ENCODE measurements around the gene DAPK1.

DAPK1 gene

DNA sequence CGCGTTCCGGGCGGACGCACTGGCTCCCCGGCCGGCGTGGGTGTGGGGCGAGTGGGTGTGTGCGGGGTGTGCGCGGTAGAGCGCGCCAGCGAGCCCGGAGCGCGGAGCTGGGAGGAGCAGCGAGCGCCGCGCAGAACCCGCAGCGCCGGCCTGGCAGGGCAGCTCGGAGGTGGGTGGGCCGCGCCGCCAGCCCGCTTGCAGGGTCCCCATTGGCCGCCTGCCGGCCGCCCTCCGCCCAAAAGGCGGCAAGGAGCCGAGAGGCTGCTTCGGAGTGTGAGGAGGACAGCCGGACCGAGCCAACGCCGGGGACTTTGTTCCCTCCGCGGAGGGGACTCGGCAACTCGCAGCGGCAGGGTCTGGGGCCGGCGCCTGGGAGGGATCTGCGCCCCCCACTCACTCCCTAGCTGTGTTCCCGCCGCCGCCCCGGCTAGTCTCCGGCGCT, at the start of gene DAPK1:
Gene DAPK1, plus strand, starts transcription at position 264 of the 442 bp plus-strand sequence. CDS start 1,211 bp downstream, outside the sequence.
- Histone ChIP-seq H3K9ac (ENCODE audit: low read length in 5 of 5) (peak within 1 kb of the TSS in 4 of 5 donors; percentile 68 to 84 (median 80)), H3K4me1 (ENCODE audit: control insufficient read depth in 5 of 5, insufficient read depth in 5 of 5, low read length in 5 of 5) (peaks cover 5 to 43% (median 37%) of the 10 kb centered on the region in 5 donors), H3K4me3 (ENCODE audit: low read depth in 1 of 5, low read length in 5 of 5) (peak within 1 kb of the TSS; percentile 77 to 88 (median 86)), H3K27ac (ENCODE audit: low read depth, low read length) (peak within 1 kb of the TSS; percentile 46), H3K27me3 (ENCODE audit: control insufficient read depth in 5 of 5, insufficient read depth in 4 of 5, low read length in 5 of 5) (peaks cover 0 to 2% (median 0%) of the 10 kb centered on the region in 5 donors), H3K36me3 (ENCODE audit: control insufficient read depth in 5 of 5, insufficient read depth in 5 of 5, low read length in 5 of 5) (no peaks in the 10 kb centered on the region), H3K9me3 (ENCODE audit: control insufficient read depth in 5 of 5, low read length in 5 of 5) (no peaks in the 10 kb centered on the region)

GRCh38 chr9:87451149-87451548, 46.5 kb upstream of the DAPK1 start:
- no peaks in the 10 kb centered on the region for H3K27me3 ChIP-seq (ENCODE audit: control insufficient read depth in 5 of 5, insufficient read depth in 4 of 5, low read length in 5 of 5)

GRCh38 chr9:87455407-87455806, 42.3 kb upstream of the DAPK1 start:
- Histone ChIP-seq H3K9ac (ENCODE audit: low read length in 5 of 5) (no peak overlapping the region), H3K27ac (ENCODE audit: low read depth, low read length) (no peak overlapping the region), H3K4me3 (ENCODE audit: low read depth in 1 of 5, low read length in 5 of 5) (no peak overlapping the region), H3K4me1 (ENCODE audit: control insufficient read depth in 5 of 5, insufficient read depth in 5 of 5, low read length in 5 of 5) (no peaks in the 10 kb centered on the region), H3K9me3 (ENCODE audit: control insufficient read depth in 5 of 5, low read length in 5 of 5) (peaks cover 2 to 8% (median 3%) of the 10 kb centered on the region in 5 donors), H3K36me3 (ENCODE audit: control insufficient read depth in 5 of 5, insufficient read depth in 5 of 5, low read length in 5 of 5) (no peaks in the 10 kb centered on the region), H3K27me3 (ENCODE audit: control insufficient read depth in 5 of 5, insufficient read depth in 4 of 5, low read length in 5 of 5) (no peaks in the 10 kb centered on the region)

More at GRCh38 chr9:87451149-87451548, 46.5 kb upstream of the DAPK1 start:
- H3K4me1 ChIP-seq (ENCODE audit: control insufficient read depth in 5 of 5, insufficient read depth in 5 of 5, low read length in 5 of 5) = no peaks in the 10 kb centered on the region
- no peaks in the 10 kb centered on the region for H3K36me3 ChIP-seq (ENCODE audit: control insufficient read depth in 5 of 5, insufficient read depth in 5 of 5, low read length in 5 of 5)
- no peak overlapping the region for H3K9ac ChIP-seq (ENCODE audit: low read length in 5 of 5)
- no peak overlapping the region for H3K4me3 ChIP-seq (ENCODE audit: low read depth in 1 of 5, low read length in 5 of 5)
- no peak overlapping the region for H3K27ac ChIP-seq (ENCODE audit: low read depth, low read length)
- H3K9me3 ChIP-seq (ENCODE audit: control insufficient read depth in 5 of 5, low read length in 5 of 5) = peaks cover 2 to 8% (median 3%) of the 10 kb centered on the region in 5 donors

DNA sequence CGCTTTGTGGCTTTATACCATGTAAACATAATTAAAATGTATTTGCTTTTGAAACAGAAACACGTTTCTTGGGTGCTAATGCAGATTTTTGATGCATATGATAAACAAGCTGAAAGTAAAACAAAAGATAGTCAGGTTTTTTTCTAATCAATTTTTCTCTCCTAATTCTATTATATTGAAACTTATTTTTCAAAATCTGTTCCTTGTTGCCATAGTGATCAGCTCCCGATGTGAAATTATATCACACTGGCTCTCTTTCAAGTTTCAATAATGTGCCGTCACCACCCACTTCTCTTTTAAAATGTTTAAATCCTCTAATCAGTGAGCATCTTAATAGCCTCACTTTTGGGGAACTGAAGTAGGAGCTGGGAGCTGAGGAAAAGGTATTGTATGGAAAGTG, 36.4 kb upstream of the DAPK1 start:
- Histone ChIP-seq H3K27me3 (ENCODE audit: control insufficient read depth in 5 of 5, insufficient read depth in 4 of 5, low read length in 5 of 5) (no peaks in the 10 kb centered on the region), H3K9ac (ENCODE audit: low read length in 5 of 5) (no peak overlapping the region), H3K36me3 (ENCODE audit: control insufficient read depth in 5 of 5, insufficient read depth in 5 of 5, low read length in 5 of 5) (no peaks in the 10 kb centered on the region), H3K27ac (ENCODE audit: low read depth, low read length) (no peak overlapping the region), H3K4me3 (ENCODE audit: low read depth in 1 of 5, low read length in 5 of 5) (no peak overlapping the region), H3K9me3 (ENCODE audit: control insufficient read depth in 5 of 5, low read length in 5 of 5) (no peaks in the 10 kb centered on the region), H3K4me1 (ENCODE audit: control insufficient read depth in 5 of 5, insufficient read depth in 5 of 5, low read length in 5 of 5) (peaks cover 0 to 17% (median 7%) of the 10 kb centered on the region in 5 donors)

DNA sequence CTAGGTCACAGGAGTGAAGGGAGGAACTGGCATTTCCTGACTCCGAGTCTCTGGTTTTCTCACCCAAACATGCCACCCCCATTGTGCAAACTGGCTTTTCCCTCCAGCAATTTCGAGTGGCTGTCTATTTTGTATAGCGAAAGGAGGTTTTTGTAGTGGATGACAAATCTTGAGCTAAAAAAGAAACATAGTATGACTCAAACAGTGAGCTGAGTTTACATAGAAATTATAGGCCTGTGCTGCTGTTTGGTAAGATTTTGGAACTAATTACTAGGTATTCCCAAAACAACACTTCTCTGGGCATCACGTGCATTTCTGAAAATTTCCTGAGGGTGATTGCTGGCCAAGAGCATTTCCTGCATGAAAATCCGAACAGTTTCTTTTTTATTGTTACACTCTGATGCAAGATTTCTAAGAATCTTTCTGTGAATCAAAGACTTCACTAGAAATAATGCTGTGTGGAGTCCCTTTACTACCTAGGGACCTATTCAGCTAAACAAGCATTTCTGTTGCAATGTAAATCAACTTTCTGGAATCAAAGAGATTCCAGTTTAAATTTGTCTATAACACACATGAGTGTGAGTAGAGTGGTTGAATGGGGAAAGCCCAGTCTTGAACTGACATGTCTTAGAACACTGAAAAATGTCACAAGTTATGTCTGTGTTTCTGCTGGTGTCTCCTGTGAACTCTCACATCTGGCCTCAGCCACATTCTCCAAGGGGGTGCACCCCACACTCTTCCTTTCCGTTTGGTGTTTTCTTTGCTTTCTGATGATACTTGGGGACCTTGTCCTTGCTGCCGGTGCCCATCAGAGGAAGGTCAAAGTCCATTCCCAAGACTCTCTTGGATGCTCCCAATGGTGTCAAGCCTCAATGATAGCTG, 33.3 kb upstream of the DAPK1 start:
- Histone ChIP-seq H3K36me3 (ENCODE audit: control insufficient read depth in 5 of 5, insufficient read depth in 5 of 5, low read length in 5 of 5) (no peaks in the 10 kb centered on the region), H3K27me3 (ENCODE audit: control insufficient read depth in 5 of 5, insufficient read depth in 4 of 5, low read length in 5 of 5) (no peaks in the 10 kb centered on the region), H3K4me1 (ENCODE audit: control insufficient read depth in 5 of 5, insufficient read depth in 5 of 5, low read length in 5 of 5) (peaks cover 0 to 17% (median 7%) of the 10 kb centered on the region in 5 donors), H3K9ac (ENCODE audit: low read length in 5 of 5) (no peak overlapping the region), H3K9me3 (ENCODE audit: control insufficient read depth in 5 of 5, low read length in 5 of 5) (no peaks in the 10 kb centered on the region), H3K27ac (ENCODE audit: low read depth, low read length) (no peak overlapping the region), H3K4me3 (ENCODE audit: low read depth in 1 of 5, low read length in 5 of 5) (peak overlapping the region in 1 of 5 donors; percentile 3)

- no peak overlapping the region for H3K9ac ChIP-seq (ENCODE audit: low read length in 5 of 5)
- no peaks in the 10 kb centered on the region for H3K9me3 ChIP-seq (ENCODE audit: control insufficient read depth in 5 of 5, low read length in 5 of 5)
- no peak overlapping the region for H3K27ac ChIP-seq (ENCODE audit: low read depth, low read length)
- H3K4me1 ChIP-seq (ENCODE audit: control insufficient read depth in 5 of 5, insufficient read depth in 5 of 5, low read length in 5 of 5) = peaks cover 0 to 17% (median 7%) of the 10 kb centered on the region in 5 donors
- no peaks in the 10 kb centered on the region for H3K27me3 ChIP-seq (ENCODE audit: control insufficient read depth in 5 of 5, insufficient read depth in 4 of 5, low read length in 5 of 5)
- no peak overlapping the region for H3K4me3 ChIP-seq (ENCODE audit: low read depth in 1 of 5, low read length in 5 of 5)
- no peaks in the 10 kb centered on the region for H3K36me3 ChIP-seq (ENCODE audit: control insufficient read depth in 5 of 5, insufficient read depth in 5 of 5, low read length in 5 of 5)
These were observed 32.7 kb upstream of the DAPK1 start for GRCh38 chr9:87464992-87465378.

DNA sequence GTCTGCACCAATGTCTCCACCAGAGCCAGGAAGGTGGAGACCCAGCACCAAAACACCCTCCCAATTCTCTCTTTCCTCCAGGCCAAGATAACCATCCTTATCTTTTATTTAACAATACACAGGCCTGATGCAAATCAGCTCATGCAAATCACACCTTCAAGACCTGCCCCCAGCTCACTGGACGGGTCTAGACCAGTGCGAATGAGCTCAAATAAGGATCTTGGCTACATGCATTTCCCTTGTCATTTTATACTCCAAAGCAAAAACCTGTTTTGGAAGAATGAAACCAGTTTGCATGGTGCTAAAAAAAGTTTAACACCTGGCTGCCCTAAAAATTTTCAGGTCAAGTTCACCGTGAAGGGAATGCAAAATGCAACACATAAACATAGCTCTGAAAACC, 31.9 kb upstream of the DAPK1 start:
- no peaks in the 10 kb centered on the region for H3K36me3 ChIP-seq (ENCODE audit: control insufficient read depth in 5 of 5, insufficient read depth in 5 of 5, low read length in 5 of 5)
- peaks cover 0 to 17% (median 7%) of the 10 kb centered on the region in 5 donors for H3K4me1 ChIP-seq (ENCODE audit: control insufficient read depth in 5 of 5, insufficient read depth in 5 of 5, low read length in 5 of 5)
- no peak overlapping the region for H3K9ac ChIP-seq (ENCODE audit: low read length in 5 of 5)
- H3K27me3 ChIP-seq (ENCODE audit: control insufficient read depth in 5 of 5, insufficient read depth in 4 of 5, low read length in 5 of 5) = no peaks in the 10 kb centered on the region
- no peaks in the 10 kb centered on the region for H3K9me3 ChIP-seq (ENCODE audit: control insufficient read depth in 5 of 5, low read length in 5 of 5)
- no peak overlapping the region for H3K4me3 ChIP-seq (ENCODE audit: low read depth in 1 of 5, low read length in 5 of 5)
- H3K27ac ChIP-seq (ENCODE audit: low read depth, low read length) = no peak overlapping the region

DNA sequence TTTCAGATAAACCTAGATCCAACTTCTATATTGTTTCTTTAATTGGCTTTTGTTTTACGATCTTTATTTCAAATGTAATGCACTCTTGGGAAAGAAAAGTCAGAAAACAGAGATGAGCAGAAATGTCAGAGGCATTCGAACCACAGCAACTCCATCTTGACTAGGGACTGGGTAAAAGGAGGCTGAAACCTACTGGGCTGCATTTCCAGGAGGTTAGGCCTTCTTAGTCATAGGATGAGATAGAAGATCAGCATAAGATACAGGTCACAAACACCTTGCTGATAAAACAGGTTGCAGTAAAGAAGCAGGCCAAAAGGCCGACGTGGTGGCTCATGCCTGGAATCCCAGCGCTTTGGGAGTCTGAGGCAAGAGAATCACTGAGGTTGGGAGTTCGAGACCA, 30.5 kb upstream of the DAPK1 start:
- no peak overlapping the region for H3K4me3 ChIP-seq (ENCODE audit: low read depth in 1 of 5, low read length in 5 of 5)
- no peaks in the 10 kb centered on the region for H3K27me3 ChIP-seq (ENCODE audit: control insufficient read depth in 5 of 5, insufficient read depth in 4 of 5, low read length in 5 of 5)
- no peaks in the 10 kb centered on the region for H3K9me3 ChIP-seq (ENCODE audit: control insufficient read depth in 5 of 5, low read length in 5 of 5)
- peaks cover 0 to 17% (median 7%) of the 10 kb centered on the region in 5 donors for H3K4me1 ChIP-seq (ENCODE audit: control insufficient read depth in 5 of 5, insufficient read depth in 5 of 5, low read length in 5 of 5)
- no peaks in the 10 kb centered on the region for H3K36me3 ChIP-seq (ENCODE audit: control insufficient read depth in 5 of 5, insufficient read depth in 5 of 5, low read length in 5 of 5)
- no peak overlapping the region for H3K27ac ChIP-seq (ENCODE audit: low read depth, low read length)
- H3K9ac ChIP-seq (ENCODE audit: low read length in 5 of 5) = no peak overlapping the region

GRCh38 chr9:87469793-87470465, 27.7 kb upstream of the DAPK1 start:
- Histone ChIP-seq H3K36me3 (ENCODE audit: control insufficient read depth in 5 of 5, insufficient read depth in 5 of 5, low read length in 5 of 5) (no peaks in the 10 kb centered on the region), H3K9ac (ENCODE audit: low read length in 5 of 5) (no peak overlapping the region), H3K4me3 (ENCODE audit: low read depth in 1 of 5, low read length in 5 of 5) (no peak overlapping the region), H3K27me3 (ENCODE audit: control insufficient read depth in 5 of 5, insufficient read depth in 4 of 5, low read length in 5 of 5) (no peaks in the 10 kb centered on the region), H3K27ac (ENCODE audit: low read depth, low read length) (no peak overlapping the region), H3K9me3 (ENCODE audit: control insufficient read depth in 5 of 5, low read length in 5 of 5) (no peaks in the 10 kb centered on the region), H3K4me1 (ENCODE audit: control insufficient read depth in 5 of 5, insufficient read depth in 5 of 5, low read length in 5 of 5) (peaks cover 0 to under 1% (median 0%) of the 10 kb centered on the region in 5 donors)

DNA sequence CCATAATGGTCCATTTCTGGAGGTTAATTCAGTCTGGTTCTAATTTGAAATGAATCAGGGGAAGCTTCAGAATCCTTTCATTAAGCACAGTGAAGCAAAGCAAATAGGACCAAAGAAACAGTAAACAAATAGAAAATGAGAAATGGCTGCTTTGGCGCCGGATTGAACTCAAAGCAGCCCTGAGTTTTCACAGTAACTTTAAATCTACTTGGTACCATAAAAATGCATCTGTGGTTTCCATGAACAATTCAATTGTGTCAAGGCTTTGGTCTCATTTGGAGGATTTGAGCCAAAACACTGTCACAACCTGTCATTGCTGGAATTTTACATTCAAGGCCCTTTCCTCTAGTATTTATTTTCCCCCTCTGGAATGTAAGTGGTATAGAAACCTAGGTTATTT, 25.9 kb upstream of the DAPK1 start:
- Histone ChIP-seq H3K27ac (ENCODE audit: low read depth, low read length) (no peak overlapping the region), H3K27me3 (ENCODE audit: control insufficient read depth in 5 of 5, insufficient read depth in 4 of 5, low read length in 5 of 5) (no peaks in the 10 kb centered on the region), H3K9ac (ENCODE audit: low read length in 5 of 5) (no peak overlapping the region), H3K4me3 (ENCODE audit: low read depth in 1 of 5, low read length in 5 of 5) (no peak overlapping the region), H3K9me3 (ENCODE audit: control insufficient read depth in 5 of 5, low read length in 5 of 5) (no peaks in the 10 kb centered on the region), H3K4me1 (ENCODE audit: control insufficient read depth in 5 of 5, insufficient read depth in 5 of 5, low read length in 5 of 5) (no peaks in the 10 kb centered on the region), H3K36me3 (ENCODE audit: control insufficient read depth in 5 of 5, insufficient read depth in 5 of 5, low read length in 5 of 5) (no peaks in the 10 kb centered on the region)
